Measurements from ENCODE around the gene GNAT2. TPM values are rescaled to one million over a fixed set of nuclear protein-coding genes. Genes with fewer than 3 reads are reported as not detected.
A peak's percentile ranks its signal among the peaks of the same experiment; 100 is the strongest.

Gene GNAT2
- total RNA-seq, 1 experiment from 2014 or later = 0.52 TPM

- no peaks in the 10 kb centered on the region for H3K9me3 ChIP-seq (ENCODE audit: insufficient read depth, low read depth)
- 0 out of 2 replicates have a peak, but pooled peaks cover 14% of the 10 kb centered on the region for H3K36me3 ChIP-seq (ENCODE audit: low read depth)
- BruUV-seq (replicated peaks) = no TSS peak
- peak; percentile 45 to 99 for DNase-seq
- peaks cover 26% of the 10 kb centered on the region for H4K20me1 ChIP-seq (ENCODE audit: insufficient read depth)
- peaks cover 90% of the 10 kb centered on the region for H3K79me2 ChIP-seq (ENCODE audit: low read depth)
- H3K27me3 ChIP-seq (ENCODE audit: insufficient read depth, low read depth) = no peaks in the 10 kb centered on the region
- H3F3A ChIP-seq (ENCODE audit: insufficient read depth, low read depth) = peaks cover 58% of the 10 kb centered on the region
- peaks cover 45% of the 10 kb centered on the region for H3K4me1 ChIP-seq (replicated peaks; ENCODE audit: insufficient read depth)
- TF ChIP-seq EZH2 (IDR thresholded peaks at IDR 0.05; ENCODE audit: low read depth) (no peak), CTCF (conservative IDR thresholded peaks at IDR 0.05) (no peak)
- peak overlapping the region; percentile 27; the same call in 1 of the 2 replicates for H3K4me3 ChIP-seq
- peak overlapping the region; percentile 69 for H3K4me2 ChIP-seq
- no peak overlapping the region for H2AFZ ChIP-seq
- peak overlapping the region; percentile 74 for H3K27ac ChIP-seq
- H3K9me2 ChIP-seq (ENCODE audit: insufficient read depth) = 0 out of 2 replicates have a peak, but pooled peaks cover 4% of the 10 kb centered on the region
- intact Hi-C loops (cut with micrococcal nuclease; ENCODE audit: unreplicated experiment) = loop anchor here (2.0 kb wide), 1 partner anchor 24 kb away; no protein-coding TSS in a partner anchor
- CTCF ChIA-PET = interaction anchor here (0.9 kb wide), 2 partner anchors 24 to 46 kb away, joined by 3 to 4 read pairs; no protein-coding TSS in a partner anchor
- POLR2A ChIA-PET (ENCODE audit: unreplicated experiment) = interaction anchor here (0.6 to 0.7 kb wide), 3 partner anchors 22 to 907 kb away, joined by 3 to 7 read pairs (median 4); partner anchors contain the start of gene GNAI3
Observed at GRCh38 chr1:109570414-109570813, 49.0 kb downstream of the GNAT2 start.

- no TSS peak for BruUV-seq (replicated peaks)
- TF ChIP-seq CTCF (conservative IDR thresholded peaks at IDR 0.05) = no peak
- TF ChIP-seq EZH2 (IDR thresholded peaks at IDR 0.05; ENCODE audit: low read depth) = no peak
- H3K9me3 ChIP-seq (ENCODE audit: insufficient read depth, low read depth) = no peaks in the 10 kb centered on the region
- H3K4me3 ChIP-seq = peak overlapping the region; percentile 26; the same call in 1 of the 2 replicates
- H2AFZ ChIP-seq = no peak overlapping the region
- H3K4me1 ChIP-seq (replicated peaks; ENCODE audit: insufficient read depth) = peaks cover 45% of the 10 kb centered on the region
- H3K79me2 ChIP-seq (ENCODE audit: low read depth) = peaks cover 94% of the 10 kb centered on the region
- peaks cover 54% of the 10 kb centered on the region for H3F3A ChIP-seq (ENCODE audit: insufficient read depth, low read depth)
- H3K4me2 ChIP-seq = peak overlapping the region; percentile 69
- peaks cover 28% of the 10 kb centered on the region for H4K20me1 ChIP-seq (ENCODE audit: insufficient read depth)
- DNase-seq = no peak
- 0 out of 2 replicates have a peak, but pooled peaks cover 9% of the 10 kb centered on the region for H3K36me3 ChIP-seq (ENCODE audit: low read depth)
- ChIA-PET CTCF (interaction anchor here (0.6 to 0.7 kb wide), 2 partner anchors 532 to 765 kb away, joined by 3 to 4 read pairs; no protein-coding TSS in a partner anchor), POLR2A (ENCODE audit: unreplicated experiment) (interaction anchor here (0.7 kb wide), 2 partner anchors 9 to 303 kb away, joined by 3 to 5 read pairs; no protein-coding TSS in a partner anchor)
- 0 out of 2 replicates have a peak, but pooled peaks cover 4% of the 10 kb centered on the region for H3K9me2 ChIP-seq (ENCODE audit: insufficient read depth)
- intact Hi-C loops (cut with micrococcal nuclease; ENCODE audit: unreplicated experiment) = no loop called here
- H3K27ac ChIP-seq = peak overlapping the region; percentile 74
- H3K27me3 ChIP-seq (ENCODE audit: insufficient read depth, low read depth) = no peaks in the 10 kb centered on the region
Observed at GRCh38 chr1:109569323-109569722, 50.1 kb downstream of the GNAT2 start.

- BruUV-seq (replicated peaks) = no TSS peak
Observed at GRCh38 chr1:109567877-109568672, 51.3 kb downstream of the GNAT2 start.

More at GRCh38 chr1:109567877-109568672, 51.3 kb downstream of the GNAT2 start:
- no peaks in the 10 kb centered on the region for H3K9me3 ChIP-seq (ENCODE audit: insufficient read depth, low read depth)
- ChIA-PET CTCF (interaction anchor here (0.6 to 0.7 kb wide), 3 partner anchors 50 to 823 kb away, joined by 3 to 11 read pairs (median 10); partner anchors contain the start of gene SLC16A4), POLR2A (ENCODE audit: unreplicated experiment) (no interaction called here)
- peaks cover 38% of the 10 kb centered on the region for H4K20me1 ChIP-seq (ENCODE audit: insufficient read depth)
- no peaks in the 10 kb centered on the region for H3K36me3 ChIP-seq (ENCODE audit: low read depth)
- H3K4me3 ChIP-seq = no peak overlapping the region
- no peak overlapping the region for H3K4me2 ChIP-seq
- no peak overlapping the region for H2AFZ ChIP-seq
- no peak for DNase-seq
- H3K27ac ChIP-seq = peak overlapping the region; percentile 74; the same call in 1 of the 2 replicates
- 0 out of 2 replicates have a peak, but pooled peaks cover 4% of the 10 kb centered on the region for H3K9me2 ChIP-seq (ENCODE audit: insufficient read depth)
- peaks cover 49% of the 10 kb centered on the region for H3F3A ChIP-seq (ENCODE audit: insufficient read depth, low read depth)
- H3K79me2 ChIP-seq (ENCODE audit: low read depth) = peaks cover 95% of the 10 kb centered on the region
- TF ChIP-seq EZH2 (IDR thresholded peaks at IDR 0.05; ENCODE audit: low read depth) (no peak), CTCF (conservative IDR thresholded peaks at IDR 0.05) (no peak)
- peaks cover 48% of the 10 kb centered on the region for H3K4me1 ChIP-seq (replicated peaks; ENCODE audit: insufficient read depth)
- H3K27me3 ChIP-seq (ENCODE audit: insufficient read depth, low read depth) = no peaks in the 10 kb centered on the region
- intact Hi-C loops (cut with micrococcal nuclease; ENCODE audit: unreplicated experiment) = no loop called here

Data from PC-9 (cell line).